Left lobe of liver (tissue), 2 donors: ENCODE data around the gene CTNS. TPM values are rescaled to one million over a fixed set of nuclear protein-coding genes. Genes with fewer than 3 reads are reported as not detected.
A peak's percentile ranks its signal among the peaks of the same experiment; 100 is the strongest.
"Not testable (repeated sequence)": the region's sequence is repeated elsewhere in the genome, so short reads cannot be mapped to it uniquely, and the experiment has no call there.

Source experiments
- ATAC-seq: fragments of 200-7000 bp; cut with Tn5 transposase; one replicate; pipeline ENCODE4 v1.9.1; 2020; ENCODE audit warnings: mild to moderate bottlenecking, moderate library complexity
- DNase-seq: peaks from one replicate; pipeline ENCODE4 v3.0.0-alpha.2; 2020; ENCODE audit warnings: low spot score
- total RNA-seq: library from RNA; stranded (reverse); gene quantifications from one replicate; pipeline ENCODE4 v1.2.1, GENCODE V29; 2021
- donor health status: DM: no; HTN: no; CAD: no; lungs with moderate emphysema.
- donor health status: DM: no; HTN: yes; CAD: no.

The CTNS gene
- total RNA-seq, 1 donor from 2014 or later: 8.7 TPM

GRCh38 chr17:3681565-3681964 lies 45.0 kb downstream of the CTNS start:
- ATAC-seq: no peak
- DNase-seq: no peak

- ATAC-seq: no peak
- no peak for DNase-seq
These were observed 45.5 kb downstream of the CTNS start for GRCh38 chr17:3682033-3682432.

- DNase-seq (no peak), ATAC-seq (peak; percentile 91)
These were observed 46.5 kb downstream of the CTNS start for GRCh38 chr17:3683054-3683511.

GRCh38 chr17:3685174-3685573 lies 48.6 kb downstream of the CTNS start:
- DNase-seq (no peak), ATAC-seq (no peak)

- ATAC-seq (peak; percentile 11), DNase-seq (no peak)
These were observed 51.5 kb downstream of the CTNS start for GRCh38 chr17:3688027-3688553.

GRCh38 chr17:3688852-3689261 lies 52.3 kb downstream of the CTNS start:
- no peak for DNase-seq
- ATAC-seq: peak; percentile 19

GRCh38 chr17:3689262-3690093 lies 52.9 kb downstream of the CTNS start:
- no peak for DNase-seq
- peak; percentile 19 for ATAC-seq

- ATAC-seq: no peak
- no peak for DNase-seq
These were observed 53.6 kb downstream of the CTNS start for GRCh38 chr17:3690094-3690715.

- no peak for ATAC-seq
These were observed 55.1 kb downstream of the CTNS start for GRCh38 chr17:3691617-3692067.

GRCh38 chr17:3692346-3692745 lies 55.8 kb downstream of the CTNS start:
- no peak for DNase-seq
- no peak for ATAC-seq

More at GRCh38 chr17:3691617-3692067, 55.1 kb downstream of the CTNS start:
- no peak for DNase-seq

GRCh38 chr17:3693141-3693540 lies 56.6 kb downstream of the CTNS start:
- DNase-seq (no peak), ATAC-seq (no peak)

- DNase-seq: no peak
- ATAC-seq: no peak
These were observed 57.3 kb downstream of the CTNS start for GRCh38 chr17:3693829-3694231.

GRCh38 chr17:3695129-3695722 lies 58.7 kb downstream of the CTNS start:
- no peak for DNase-seq
- peak; percentile 12 for ATAC-seq

GRCh38 chr17:3695723-3696411 lies 59.3 kb downstream of the CTNS start, which contains the start of gene P2RX5:
TSS of gene P2RX5 (minus strand) at chr17:3696155. CDS start at chr17:3696005, 150 bp downstream.
- ATAC-seq (peak; percentile 63), DNase-seq (no peak)

GRCh38 chr17:3697103-3697476 lies 60.5 kb downstream of the CTNS start:
- ATAC-seq (no peak), DNase-seq (no peak)

- DNase-seq (no peak), ATAC-seq (no peak)
These were observed 61.6 kb downstream of the CTNS start for GRCh38 chr17:3698139-3698538.

GRCh38 chr17:3699951-3700350 lies 63.4 kb downstream of the CTNS start:
- ATAC-seq (no peak), DNase-seq (no peak)

- DNase-seq, ATAC-seq: not testable (repeated sequence)
These were observed 65.5 kb downstream of the CTNS start for GRCh38 chr17:3702041-3702539.

- ATAC-seq: no peak
- DNase-seq: no peak
These were observed 68.6 kb downstream of the CTNS start for GRCh38 chr17:3704931-3705717.

- not testable (repeated sequence) for ATAC-seq, DNase-seq
These were observed 69.1 kb downstream of the CTNS start for GRCh38 chr17:3705718-3705984.
